Stimulated activated CD4-positive, alpha-beta T cell treated with anti-CD3 and anti-CD28 coated beads, Interleukin-1b, Interleukin-23, amount 100 ng/mL, for 48 hours (primary cell): Measurements from ENCODE around the gene TBCA.

Experiments used
- DNase-seq: peaks from one replicate; pipeline ENCODE4 v3.0.0-alpha.2; 2020

TBCA gene

DNA sequence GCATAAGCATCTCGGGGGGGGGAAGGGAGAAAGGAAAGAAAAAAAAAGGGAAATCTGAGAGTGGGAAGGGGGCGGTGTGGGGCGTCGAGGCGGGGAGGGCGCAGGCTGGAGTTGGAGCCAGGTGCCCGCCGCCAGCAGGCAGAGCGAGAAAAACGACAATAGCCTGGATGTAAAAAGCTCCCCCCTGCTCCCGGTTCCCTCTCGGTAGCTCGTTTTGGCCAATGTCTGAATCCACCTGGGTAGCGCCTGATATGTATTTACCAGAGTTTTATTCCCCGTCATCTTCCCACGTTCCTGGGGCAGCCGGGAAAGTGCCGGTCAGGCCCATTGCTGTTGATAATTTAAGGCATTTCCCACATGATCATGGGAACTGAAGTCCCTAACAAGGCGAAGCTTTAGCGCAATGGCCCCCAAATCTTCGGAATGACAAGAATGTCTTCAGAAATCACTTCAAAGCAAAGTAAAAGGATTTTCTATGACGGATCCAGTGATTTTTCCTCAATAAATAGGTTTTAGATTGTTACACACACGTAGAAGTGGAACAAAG, 134.7 kb downstream of the TBCA start:
- no peak for DNase-seq
